GM12892 (cell line): ENCODE measurements around the gene PDCD11.
"Not testable (repeated sequence)": the region's sequence is repeated elsewhere in the genome, so short reads cannot be mapped to it uniquely, and the experiment has no call there.

Experiments
- POLR2A ChIP-seq: IDR thresholded peaks from 2 replicates; pipeline ENCODE4 v1.6.1; 2011; ENCODE audit warnings: low read depth, low read length, control low read depth
- POLR2AphosphoS5 ChIP-seq: IDR thresholded peaks from 2 replicates; pipeline ENCODE4 v1.6.1; 2011; ENCODE audit warnings: low read depth, low read length, control low read depth

DNA sequence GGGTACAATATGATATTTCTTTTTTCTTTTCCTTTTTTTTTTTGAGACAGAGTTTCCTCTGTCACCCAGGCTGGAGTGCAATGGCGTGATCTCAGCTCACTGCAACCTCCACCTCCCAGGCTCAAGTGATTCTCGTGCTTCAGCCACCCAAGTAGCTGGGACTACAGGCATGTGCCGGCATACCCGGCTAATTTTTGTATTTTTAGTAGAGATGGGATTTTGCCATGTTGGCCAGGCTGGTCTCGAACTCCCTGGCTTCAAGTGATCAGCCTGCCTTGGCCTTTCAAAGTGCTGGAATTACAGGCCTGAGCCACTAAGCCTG is 20.7 kb downstream of the PDCD11 start:
- not testable (repeated sequence) for TF ChIP-seq POLR2AphosphoS5, POLR2A
